Measurements from ENCODE around the gene IGSF3.

- no peak for TF ChIP-seq POLR2A (IDR thresholded peaks at IDR 0.05)
- TF ChIP-seq, protein P1, sequence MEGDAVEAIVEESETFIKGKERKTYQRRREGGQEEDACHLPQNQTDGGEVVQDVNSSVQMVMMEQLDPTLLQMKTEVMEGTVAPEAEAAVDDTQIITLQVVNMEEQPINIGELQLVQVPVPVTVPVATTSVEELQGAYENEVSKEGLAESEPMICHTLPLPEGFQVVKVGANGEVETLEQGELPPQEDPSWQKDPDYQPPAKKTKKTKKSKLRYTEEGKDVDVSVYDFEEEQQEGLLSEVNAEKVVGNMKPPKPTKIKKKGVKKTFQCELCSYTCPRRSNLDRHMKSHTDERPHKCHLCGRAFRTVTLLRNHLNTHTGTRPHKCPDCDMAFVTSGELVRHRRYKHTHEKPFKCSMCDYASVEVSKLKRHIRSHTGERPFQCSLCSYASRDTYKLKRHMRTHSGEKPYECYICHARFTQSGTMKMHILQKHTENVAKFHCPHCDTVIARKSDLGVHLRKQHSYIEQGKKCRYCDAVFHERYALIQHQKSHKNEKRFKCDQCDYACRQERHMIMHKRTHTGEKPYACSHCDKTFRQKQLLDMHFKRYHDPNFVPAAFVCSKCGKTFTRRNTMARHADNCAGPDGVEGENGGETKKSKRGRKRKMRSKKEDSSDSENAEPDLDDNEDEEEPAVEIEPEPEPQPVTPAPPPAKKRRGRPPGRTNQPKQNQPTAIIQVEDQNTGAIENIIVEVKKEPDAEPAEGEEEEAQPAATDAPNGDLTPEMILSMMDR (IDR thresholded peaks at IDR 0.05 in 4 of 5, conservative IDR thresholded peaks at IDR 0.05 in 1 of 5), result no peak
Measured at GRCh38 chr1:116546354-116546977, 121.1 kb downstream of the IGSF3 start.

Measured in gastrocnemius medialis (tissue), 4 donors.